ENCODE measurements around the gene SFSWAP. TPM values are rescaled to one million over a fixed set of nuclear protein-coding genes. Genes with fewer than 3 reads are reported as not detected.

Gene SFSWAP
- total and polyA plus RNA-seq, 2 experiments from 2014 or later: 21.4 to 25.1 TPM

GRCh38 chr12:131827961-131828534, 117.2 kb downstream of the SFSWAP start, which contains the start of gene MMP17:
MMP17 (plus strand) TSS chr12:131828393; CDS start chr12:131828495, 102 bp downstream.
- Histone ChIP-seq H2AFZ (no peak within 1 kb of the TSS), H3K36me3 (replicated peaks; ENCODE audit: insufficient read depth, low read depth) (no peaks in the 10 kb centered on the region), H3K4me3 (no peak within 1 kb of the TSS), H3K9me2 (replicated peaks; ENCODE audit: insufficient read depth) (no peaks in the 10 kb centered on the region), H3K79me2 (no peaks in the 10 kb centered on the region), H3K4me1 (ENCODE audit: insufficient read depth) (peaks cover 8% of the 10 kb centered on the region), H3K27ac (no peak within 1 kb of the TSS), H3K27me3 (peaks cover 58% of the 10 kb centered on the region), H3K4me2 (peak within 1 kb of the TSS; percentile 97), H4K20me1 (ENCODE audit: insufficient read depth, poor library complexity, severe bottlenecking) (no peaks in the 10 kb centered on the region), H3K9me3 (ENCODE audit: low read depth) (no peaks in the 10 kb centered on the region)
- peak; percentile 29 for TF ChIP-seq CTCF (IDR thresholded peaks at IDR 0.05; ENCODE audit: poor library complexity)
- no peak for TF ChIP-seq EZH2phosphoT487 (IDR thresholded peaks at IDR 0.05; ENCODE audit: low read depth, severe bottlenecking, unreplicated experiment)
- no peak for TF ChIP-seq EZH2 (IDR thresholded peaks at IDR 0.05; ENCODE audit: borderline replicate concordance)
- DNase-seq (ENCODE audit: low spot score): peak; percentile 81
- WGBS (ENCODE audit: low lambda C conversion rate, missing lambda C conversion rate): 5% methylated on average over 24 of the region's 86 CpGs

- peak overlapping the region; percentile 97 for H3K4me2 ChIP-seq
- no peaks in the 10 kb centered on the region for H3K9me3 ChIP-seq (ENCODE audit: low read depth)
- H2AFZ ChIP-seq: no peak overlapping the region
- H3K4me1 ChIP-seq (ENCODE audit: insufficient read depth): peaks cover 8% of the 10 kb centered on the region
- no peaks in the 10 kb centered on the region for H3K79me2 ChIP-seq
- H3K27ac ChIP-seq: no peak overlapping the region
- WGBS (ENCODE audit: low lambda C conversion rate, missing lambda C conversion rate): 1% methylated on average over 44 of the region's 64 CpGs
- no peaks in the 10 kb centered on the region for H3K36me3 ChIP-seq (replicated peaks; ENCODE audit: insufficient read depth, low read depth)
- no peaks in the 10 kb centered on the region for H4K20me1 ChIP-seq (ENCODE audit: insufficient read depth, poor library complexity, severe bottlenecking)
- DNase-seq (ENCODE audit: low spot score): peak; percentile 16
- peak; percentile 55 for TF ChIP-seq EZH2 (IDR thresholded peaks at IDR 0.05; ENCODE audit: borderline replicate concordance)
- TF ChIP-seq CTCF (IDR thresholded peaks at IDR 0.05; ENCODE audit: poor library complexity): no peak
- H3K9me2 ChIP-seq (replicated peaks; ENCODE audit: insufficient read depth): no peaks in the 10 kb centered on the region
- no peak overlapping the region for H3K4me3 ChIP-seq
- H3K27me3 ChIP-seq: peaks cover 64% of the 10 kb centered on the region
These were observed 117.9 kb downstream of the SFSWAP start for GRCh38 chr12:131828671-131829355.

GRCh38 chr12:131829356-131829747, 118.5 kb downstream of the SFSWAP start:
- no peaks in the 10 kb centered on the region for H3K36me3 ChIP-seq (replicated peaks; ENCODE audit: insufficient read depth, low read depth)
- peaks cover 8% of the 10 kb centered on the region for H3K4me1 ChIP-seq (ENCODE audit: insufficient read depth)
- peaks cover 64% of the 10 kb centered on the region for H3K27me3 ChIP-seq
- H3K9me3 ChIP-seq (ENCODE audit: low read depth): no peaks in the 10 kb centered on the region
- no peaks in the 10 kb centered on the region for H3K79me2 ChIP-seq
- 12% methylated on average over 25 of the region's 27 CpGs for WGBS (ENCODE audit: low lambda C conversion rate, missing lambda C conversion rate)
- no peak overlapping the region for H3K27ac ChIP-seq
- no peak overlapping the region for H2AFZ ChIP-seq
- H4K20me1 ChIP-seq (ENCODE audit: insufficient read depth, poor library complexity, severe bottlenecking): no peaks in the 10 kb centered on the region
- peak overlapping the region; percentile 97 for H3K4me2 ChIP-seq
- peak; percentile 18 for DNase-seq (ENCODE audit: low spot score)
- no peaks in the 10 kb centered on the region for H3K9me2 ChIP-seq (replicated peaks; ENCODE audit: insufficient read depth)
- no peak for TF ChIP-seq CTCF (IDR thresholded peaks at IDR 0.05; ENCODE audit: poor library complexity)
- no peak for TF ChIP-seq EZH2phosphoT487 (IDR thresholded peaks at IDR 0.05; ENCODE audit: low read depth, severe bottlenecking, unreplicated experiment)
- no peak for TF ChIP-seq EZH2 (IDR thresholded peaks at IDR 0.05; ENCODE audit: borderline replicate concordance)
- H3K4me3 ChIP-seq: no peak overlapping the region

Measured in hepatocyte (in vitro differentiated cells).